IMR-90 (cell line): ENCODE results near the gene SFTPA1.

Experiments
- CTCF ChIP-seq: conservative IDR thresholded peaks from 2 replicates; pipeline ENCODE4 v1.5.1; 2012; ENCODE audit warnings: mild to moderate bottlenecking, low read depth, low read length, improper control_type of control experiment
- MXI1 ChIP-seq: IDR thresholded peaks from 2 replicates; pipeline ENCODE4 v1.6.1; 2012; ENCODE audit warnings: low read depth, mild to moderate bottlenecking, low read length, moderate library complexity, borderline replicate concordance

DNA sequence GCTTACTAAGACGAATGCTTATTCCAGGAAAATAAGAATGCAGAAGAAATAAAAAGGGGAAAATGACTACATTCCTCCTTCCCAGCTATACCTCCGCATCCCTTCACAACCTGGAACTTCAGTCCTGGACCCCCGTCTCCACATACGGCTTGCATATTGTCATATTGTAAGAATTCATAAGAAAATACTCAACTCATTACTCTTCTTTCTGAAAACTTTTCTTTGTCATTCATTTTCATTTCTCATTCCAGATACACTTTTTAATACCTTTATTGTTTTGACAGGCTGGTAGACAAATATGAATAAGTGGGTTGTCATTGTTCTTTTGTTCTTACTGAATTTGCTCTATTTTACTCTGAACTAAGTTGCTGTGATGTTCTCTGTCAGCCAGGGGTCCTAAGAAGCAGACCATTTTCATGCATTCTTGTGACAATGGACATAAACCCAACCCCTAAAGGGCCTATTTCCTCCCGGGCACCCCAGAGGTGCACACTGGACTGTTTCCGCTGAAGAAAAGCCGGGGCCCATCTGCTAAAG, 27.2 kb upstream of the SFTPA1 start:
- TF ChIP-seq CTCF (no peak), MXI1 (no peak)
